HTERT RPE-1 (cell line): ENCODE measurements around the gene HAT1.

Source experiments
- in situ Hi-C: fragments of 300-500 bp; cut with MboI; formaldehyde crosslinking; loops from 4 replicates; pipeline ENCODE4 v1.14.3; 2020; ENCODE audit warnings: low sequenced_read_pairs

HAT1 gene

DNA sequence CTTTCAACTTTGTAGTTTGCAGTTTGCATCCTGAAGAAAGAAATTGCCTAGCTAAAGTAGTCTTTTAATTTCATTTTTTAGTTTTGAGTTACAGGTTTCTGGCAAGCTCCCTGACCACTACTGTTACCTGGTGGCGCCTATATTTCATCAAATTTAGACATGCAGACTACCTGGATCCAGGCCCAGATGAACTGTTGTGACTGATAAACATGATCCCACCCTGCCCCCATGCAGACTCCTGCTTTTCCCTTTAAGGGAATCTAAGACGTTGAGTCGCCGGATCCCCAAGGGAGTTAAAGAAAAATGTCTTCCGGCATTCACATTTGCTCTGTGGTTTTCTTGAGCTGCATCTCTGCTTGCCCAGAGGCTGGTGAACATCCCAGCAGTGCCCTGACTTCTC lies 99.7 kb downstream of the HAT1 start:
- in situ Hi-C loops: no loop called here

DNA sequence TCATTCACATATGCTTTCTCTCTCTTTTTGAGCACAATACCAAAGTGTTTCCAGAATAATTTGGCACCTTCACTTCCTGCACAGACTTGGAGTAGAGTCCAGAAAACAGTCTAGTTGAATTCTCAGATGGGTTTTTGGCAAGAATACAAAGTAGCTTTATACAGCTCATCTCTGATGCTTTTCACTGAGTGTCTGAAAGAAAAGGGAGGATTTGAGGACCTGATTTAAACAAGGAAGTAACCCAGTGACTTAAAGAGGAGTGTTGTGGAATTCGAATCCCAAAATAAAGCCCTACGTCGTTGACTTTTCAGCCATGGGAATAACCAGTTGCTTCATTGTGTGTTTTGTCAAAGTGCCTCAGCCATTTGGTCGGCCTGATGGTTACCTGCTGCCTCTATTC lies 109.3 kb downstream of the HAT1 start:
- in situ Hi-C loops: no loop called here
